Measurements from ENCODE around the gene GSTM4.

The GSTM4 gene

DNA sequence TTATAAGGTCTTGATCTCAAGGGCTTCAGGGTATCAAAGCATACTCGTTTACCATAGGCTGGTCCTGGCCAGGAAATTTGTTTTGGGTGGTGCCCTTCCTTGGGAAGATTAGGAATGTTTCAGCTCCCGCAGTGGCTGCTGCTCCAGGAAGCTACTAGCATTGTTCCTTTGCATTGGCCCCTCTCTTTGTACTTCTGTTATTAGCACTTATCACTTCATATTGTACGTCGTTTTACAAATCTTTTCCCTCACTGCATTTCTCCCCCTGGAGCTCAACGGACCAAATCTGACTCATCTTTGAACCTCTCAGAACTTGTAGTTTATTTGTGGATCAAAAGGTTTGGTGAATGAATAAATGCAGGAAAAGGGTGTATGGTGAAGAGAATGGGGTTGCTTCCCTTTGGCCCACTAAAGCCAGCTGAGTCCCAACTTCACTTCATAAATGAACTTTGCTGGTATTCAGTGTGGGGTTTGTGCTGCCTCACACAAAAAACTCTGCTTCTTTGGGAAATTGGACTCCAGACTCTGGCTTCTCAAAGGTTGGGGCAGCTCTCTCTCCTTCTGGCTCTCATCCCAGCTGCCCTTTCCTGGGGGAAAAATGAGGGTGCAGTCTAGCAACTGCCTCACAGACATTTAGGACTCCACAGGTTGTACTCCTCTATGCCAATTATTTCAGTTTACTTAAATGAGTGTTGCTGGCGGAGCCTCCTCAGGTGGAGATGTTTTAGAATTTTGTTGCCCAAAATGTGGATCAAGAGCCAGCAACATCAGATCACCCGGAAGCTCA lies 42.3 kb upstream of the GSTM4 start:
- H3K27ac ChIP-seq = no peak overlapping the region
- H3K4me2 ChIP-seq = no peak overlapping the region
- TF ChIP-seq, protein P1, sequence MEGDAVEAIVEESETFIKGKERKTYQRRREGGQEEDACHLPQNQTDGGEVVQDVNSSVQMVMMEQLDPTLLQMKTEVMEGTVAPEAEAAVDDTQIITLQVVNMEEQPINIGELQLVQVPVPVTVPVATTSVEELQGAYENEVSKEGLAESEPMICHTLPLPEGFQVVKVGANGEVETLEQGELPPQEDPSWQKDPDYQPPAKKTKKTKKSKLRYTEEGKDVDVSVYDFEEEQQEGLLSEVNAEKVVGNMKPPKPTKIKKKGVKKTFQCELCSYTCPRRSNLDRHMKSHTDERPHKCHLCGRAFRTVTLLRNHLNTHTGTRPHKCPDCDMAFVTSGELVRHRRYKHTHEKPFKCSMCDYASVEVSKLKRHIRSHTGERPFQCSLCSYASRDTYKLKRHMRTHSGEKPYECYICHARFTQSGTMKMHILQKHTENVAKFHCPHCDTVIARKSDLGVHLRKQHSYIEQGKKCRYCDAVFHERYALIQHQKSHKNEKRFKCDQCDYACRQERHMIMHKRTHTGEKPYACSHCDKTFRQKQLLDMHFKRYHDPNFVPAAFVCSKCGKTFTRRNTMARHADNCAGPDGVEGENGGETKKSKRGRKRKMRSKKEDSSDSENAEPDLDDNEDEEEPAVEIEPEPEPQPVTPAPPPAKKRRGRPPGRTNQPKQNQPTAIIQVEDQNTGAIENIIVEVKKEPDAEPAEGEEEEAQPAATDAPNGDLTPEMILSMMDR (conservative IDR thresholded peaks at IDR 0.05; ENCODE audit: low read depth, low read length) = no peak

DNA sequence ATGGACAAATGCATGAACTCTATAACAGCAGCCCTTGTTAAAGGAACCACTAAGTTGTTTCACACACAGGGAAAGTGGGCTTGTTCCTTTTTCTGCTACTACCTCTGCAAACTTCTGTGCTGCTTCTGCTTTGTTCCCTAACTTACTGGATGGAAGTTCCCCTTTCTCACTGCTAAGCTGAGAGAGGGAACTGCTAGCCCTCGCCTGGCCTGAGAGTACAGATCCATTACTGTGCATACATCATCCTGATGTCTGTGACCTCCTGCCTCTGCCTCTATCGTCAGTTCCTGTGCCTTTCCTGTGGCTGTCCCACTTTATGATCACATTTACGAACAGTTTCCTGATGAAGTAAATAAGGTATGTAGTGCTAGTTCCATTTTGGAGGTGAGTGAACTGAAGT lies 40.0 kb upstream of the GSTM4 start:
- Histone ChIP-seq H4K20me1 (ENCODE audit: insufficient read depth) (no peaks in the 10 kb centered on the region), H3K79me2 (ENCODE audit: insufficient read depth, low read depth) (peaks cover 10% of the 10 kb centered on the region), H3K4me3 (IDR thresholded peaks at IDR 0.05; ENCODE audit: insufficient read depth, low read depth, low read length) (no peak overlapping the region), H3K4me1 (ENCODE audit: low read depth, poor library complexity, severe bottlenecking) (peaks cover 15% of the 10 kb centered on the region), H3K27me3 (ENCODE audit: insufficient read depth, low read depth) (no peaks in the 10 kb centered on the region), H3K27ac (no peak overlapping the region), H2AFZ (ENCODE audit: low read depth) (no peak overlapping the region), H3K9ac (no peak overlapping the region), H3K4me2 (no peak overlapping the region), H3K36me3 (ENCODE audit: insufficient read depth) (no peaks in the 10 kb centered on the region)
- TF ChIP-seq, protein P1 (conservative IDR thresholded peaks at IDR 0.05; ENCODE audit: low read depth, low read length) = no peak

More for the DNA sequence above, 42.3 kb upstream of the GSTM4 start:
- Histone ChIP-seq H3K36me3 (ENCODE audit: insufficient read depth) (no peaks in the 10 kb centered on the region), H3K79me2 (ENCODE audit: insufficient read depth, low read depth) (no peaks in the 10 kb centered on the region), H4K20me1 (ENCODE audit: insufficient read depth) (no peaks in the 10 kb centered on the region), H3K4me3 (IDR thresholded peaks at IDR 0.05; ENCODE audit: insufficient read depth, low read depth, low read length) (no peak overlapping the region), H2AFZ (ENCODE audit: low read depth) (no peak overlapping the region), H3K9ac (no peak overlapping the region), H3K4me1 (ENCODE audit: low read depth, poor library complexity, severe bottlenecking) (peaks cover 7% of the 10 kb centered on the region), H3K27me3 (ENCODE audit: insufficient read depth, low read depth) (no peaks in the 10 kb centered on the region)

DNA sequence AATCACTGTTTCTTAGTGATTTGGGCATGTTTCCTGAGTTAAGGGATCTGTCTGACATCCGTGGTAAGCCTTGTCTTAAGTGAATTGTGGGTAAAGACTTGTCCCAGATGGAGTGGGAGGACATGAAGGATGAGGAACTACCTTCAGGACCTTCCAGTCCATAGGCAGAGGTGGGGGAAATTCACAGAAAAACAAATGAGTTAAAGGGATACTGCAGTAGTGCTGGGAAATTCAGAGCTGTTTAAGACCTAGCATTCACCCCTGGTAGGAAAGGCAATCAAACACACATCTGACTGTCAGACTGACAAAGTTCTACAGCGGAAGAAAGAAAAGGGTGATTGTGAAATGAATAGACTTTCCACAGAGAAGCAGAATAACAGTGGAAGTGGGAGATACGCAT lies 39.5 kb upstream of the GSTM4 start:
- H3K9ac ChIP-seq = no peak overlapping the region
- TF ChIP-seq, protein P1 (conservative IDR thresholded peaks at IDR 0.05; ENCODE audit: low read depth, low read length) = no peak
- no peak overlapping the region for H3K4me3 ChIP-seq (IDR thresholded peaks at IDR 0.05; ENCODE audit: insufficient read depth, low read depth, low read length)
- peaks cover 14% of the 10 kb centered on the region for H3K79me2 ChIP-seq (ENCODE audit: insufficient read depth, low read depth)
- no peak overlapping the region for H3K4me2 ChIP-seq
- no peaks in the 10 kb centered on the region for H3K36me3 ChIP-seq (ENCODE audit: insufficient read depth)
- no peak overlapping the region for H2AFZ ChIP-seq (ENCODE audit: low read depth)
- H3K27ac ChIP-seq = no peak overlapping the region
- H3K4me1 ChIP-seq (ENCODE audit: low read depth, poor library complexity, severe bottlenecking) = peaks cover 15% of the 10 kb centered on the region
- H4K20me1 ChIP-seq (ENCODE audit: insufficient read depth) = no peaks in the 10 kb centered on the region
- no peaks in the 10 kb centered on the region for H3K27me3 ChIP-seq (ENCODE audit: insufficient read depth, low read depth)

DNA sequence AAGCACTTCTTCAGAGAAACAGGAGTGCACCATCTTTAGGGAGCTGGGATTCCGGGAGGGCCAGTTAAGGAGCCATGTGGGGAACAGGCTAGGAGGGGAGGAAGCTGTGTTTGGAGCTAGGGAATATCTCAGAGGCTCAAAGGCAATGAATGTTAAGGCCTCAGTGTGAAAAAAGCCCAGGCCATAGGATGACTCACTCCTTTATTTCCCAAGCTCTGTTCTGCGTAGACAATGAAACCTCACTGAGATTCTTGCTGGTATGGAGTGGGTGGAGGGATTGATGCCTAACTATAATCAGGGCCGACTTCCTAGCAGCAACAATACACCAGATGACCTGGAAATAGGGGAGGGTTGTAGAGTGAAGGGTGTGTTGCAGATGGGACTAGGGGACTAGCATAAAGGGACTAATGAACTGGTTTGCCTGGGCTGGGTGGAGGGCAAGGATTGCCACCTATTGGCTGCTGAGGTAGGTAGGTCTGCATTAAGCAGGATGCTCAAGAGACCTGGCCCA lies 38.6 kb upstream of the GSTM4 start:
- Histone ChIP-seq H2AFZ (ENCODE audit: low read depth) (no peak overlapping the region), H3K79me2 (ENCODE audit: insufficient read depth, low read depth) (peaks cover 23% of the 10 kb centered on the region), H3K36me3 (ENCODE audit: insufficient read depth) (no peaks in the 10 kb centered on the region), H3K4me3 (IDR thresholded peaks at IDR 0.05; ENCODE audit: insufficient read depth, low read depth, low read length) (no peak overlapping the region), H4K20me1 (ENCODE audit: insufficient read depth) (no peaks in the 10 kb centered on the region), H3K27ac (no peak overlapping the region), H3K4me2 (no peak overlapping the region), H3K4me1 (ENCODE audit: low read depth, poor library complexity, severe bottlenecking) (peaks cover 24% of the 10 kb centered on the region), H3K27me3 (ENCODE audit: insufficient read depth, low read depth) (no peaks in the 10 kb centered on the region), H3K9ac (no peak overlapping the region)
- TF ChIP-seq, protein P1 (conservative IDR thresholded peaks at IDR 0.05; ENCODE audit: low read depth, low read length) = no peak
